ENCODE results near the gene ESF1.
"Not testable (repeated sequence)": the region's sequence is repeated elsewhere in the genome, so short reads cannot be mapped to it uniquely, and the experiment has no call there.

Gene ESF1

DNA sequence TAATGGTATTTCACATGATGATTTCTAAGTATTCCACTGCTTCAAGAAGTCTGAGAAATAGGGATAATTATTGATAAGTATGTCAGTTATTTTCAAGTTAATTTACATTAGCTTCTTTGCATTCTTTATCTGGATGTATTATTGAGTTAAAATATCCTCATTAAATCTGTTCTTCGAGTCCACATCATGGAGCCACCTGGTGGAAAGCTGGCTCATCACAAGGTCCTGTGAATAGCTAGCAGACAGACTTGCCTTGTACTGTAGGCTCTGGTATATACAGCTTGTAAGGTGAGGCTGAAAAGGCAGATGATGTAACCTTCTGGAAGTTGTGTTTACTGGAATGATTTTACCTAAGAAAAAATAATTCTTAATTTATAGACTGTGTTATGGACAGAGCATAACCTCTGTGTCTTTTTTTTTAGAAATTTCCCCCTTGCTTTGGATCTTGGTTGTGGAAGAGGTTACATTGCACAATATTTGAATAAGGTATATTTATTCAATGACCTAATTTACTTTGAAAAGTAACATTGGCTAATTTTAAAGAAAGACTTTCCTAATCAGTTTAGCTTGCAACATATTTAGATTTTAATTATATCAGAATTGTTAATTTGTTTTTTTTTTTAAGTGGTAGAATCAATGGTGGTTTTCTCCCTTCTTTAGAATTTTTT, 3.6 kb upstream of the ESF1 start:
- no peak for DNase-seq (ENCODE audit: low read depth)

DNA sequence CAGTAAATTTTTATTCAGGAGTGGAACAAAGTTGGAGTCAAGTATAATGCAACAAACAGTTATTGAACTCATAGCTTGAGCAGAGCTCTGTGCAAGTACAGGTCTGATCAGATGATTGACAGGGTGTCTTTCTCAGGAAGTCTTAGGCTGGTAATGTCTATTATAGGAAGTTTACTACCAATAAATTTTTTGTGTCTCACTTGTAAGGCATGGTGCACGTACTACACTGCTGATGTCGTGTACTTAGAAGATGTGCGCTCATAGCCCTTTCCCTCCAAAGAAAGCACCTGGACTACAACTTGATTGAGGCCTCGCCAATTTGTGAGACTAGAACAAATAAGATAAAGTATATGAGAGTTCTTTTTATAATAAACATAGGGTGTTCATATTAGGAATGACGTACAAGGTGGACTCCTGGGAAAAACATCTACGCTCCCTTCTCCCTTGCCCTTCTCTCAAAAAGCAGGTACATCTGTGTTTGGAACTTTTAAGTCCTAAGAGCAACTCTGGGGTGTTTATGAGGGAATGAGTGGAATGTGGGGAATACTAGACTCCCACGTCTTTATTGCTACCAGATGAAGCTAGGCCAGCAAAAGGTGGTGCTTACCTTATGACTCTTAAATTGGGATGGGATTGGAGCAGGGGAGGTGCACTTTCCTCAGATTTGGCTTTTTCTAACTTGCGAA, 1.6 kb upstream of the ESF1 start:
- DNase-seq (ENCODE audit: low read depth): no peak

DNA sequence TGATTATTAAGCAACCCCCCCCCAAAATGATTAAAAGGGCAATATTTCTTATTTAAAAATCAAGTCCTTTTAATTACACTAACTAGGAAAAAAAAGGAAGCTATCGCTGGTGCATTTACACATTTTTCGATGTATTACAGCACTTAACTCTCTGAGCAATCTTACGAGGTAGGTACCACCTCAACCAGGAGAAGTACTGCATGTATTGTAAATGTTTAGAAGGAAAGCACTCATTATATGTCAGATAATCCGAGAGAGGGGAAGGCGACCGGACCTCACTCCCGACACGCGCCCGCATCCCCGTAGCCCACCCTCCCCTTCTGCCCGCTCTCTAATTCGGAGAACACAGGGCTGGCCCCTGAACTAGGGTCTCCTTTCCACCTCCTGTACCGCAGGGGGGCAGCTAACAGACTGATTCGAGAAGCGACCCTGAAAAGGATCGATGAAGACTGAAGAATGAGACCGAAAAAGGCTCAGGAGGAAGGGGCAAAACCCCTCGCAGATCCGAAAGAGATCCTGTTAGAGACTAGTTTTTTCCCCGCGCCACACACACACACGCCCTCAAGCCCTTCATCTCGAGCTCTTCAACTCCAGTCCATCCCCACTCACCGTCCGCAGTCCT, 337 bp downstream of the ESF1 start:
- DNase-seq (ENCODE audit: low read depth): no peak

DNA sequence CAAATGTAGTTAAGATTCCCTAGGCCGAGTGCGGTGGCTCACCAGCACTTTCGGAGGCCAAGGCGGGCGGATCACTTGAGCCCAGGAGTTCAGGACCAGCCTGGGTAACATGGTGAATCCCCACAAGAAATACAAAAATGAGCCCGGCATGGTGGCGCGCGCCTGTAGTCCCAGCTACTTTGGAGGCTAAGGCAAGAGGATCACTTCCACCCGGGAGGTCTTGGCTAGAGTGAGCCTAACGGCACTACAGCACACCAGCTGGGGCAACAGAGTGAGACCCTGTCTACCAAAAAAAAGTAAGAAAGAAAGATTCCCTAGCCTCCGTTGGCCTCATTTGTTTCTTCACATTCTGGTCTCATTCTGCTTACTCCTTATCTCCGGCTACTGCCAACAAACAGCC, 1.2 kb downstream of the ESF1 start:
- no peak for DNase-seq (ENCODE audit: low read depth)

DNA sequence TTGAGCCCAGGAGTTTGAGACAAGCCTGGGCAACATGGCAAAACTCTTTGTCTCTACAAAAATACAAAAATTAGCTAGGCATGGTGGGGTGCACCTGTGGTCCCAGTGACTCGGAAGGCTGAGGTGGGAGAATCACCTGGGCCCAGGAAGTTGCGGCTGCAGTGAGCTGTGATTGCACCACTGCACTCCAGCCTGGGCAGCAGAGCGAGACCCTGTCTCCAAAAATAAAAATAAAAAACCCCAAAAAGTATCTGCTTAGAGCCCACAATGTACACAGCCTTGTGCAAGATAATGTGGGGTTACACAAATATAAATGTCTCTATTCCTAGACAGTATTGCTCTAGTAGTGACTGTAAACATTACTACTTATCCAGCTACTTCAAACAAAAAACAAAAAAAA, 5.9 kb downstream of the ESF1 start:
- no peak for DNase-seq (ENCODE audit: low read depth)

DNA sequence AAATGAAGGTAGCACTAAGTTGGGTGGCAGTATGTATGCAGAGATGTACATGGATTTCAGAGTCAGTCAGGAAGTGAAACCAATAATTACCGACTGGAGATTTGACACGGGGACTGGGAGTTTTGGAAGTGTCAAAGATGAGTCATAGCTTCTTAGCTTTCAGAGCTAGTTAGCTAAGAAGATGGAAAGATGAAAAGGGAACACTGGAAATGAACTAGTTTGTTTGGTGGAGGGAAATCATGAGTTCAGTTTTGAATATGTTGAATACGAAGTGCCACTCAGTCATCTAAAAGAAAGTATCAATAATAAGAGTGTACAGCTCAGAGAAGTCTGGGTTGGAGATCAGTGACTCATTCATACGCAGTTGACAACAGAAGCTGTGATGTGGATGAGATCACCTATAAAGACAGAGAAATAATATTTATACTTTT, 7.5 kb downstream of the ESF1 start:
- DNase-seq (ENCODE audit: low read depth): no peak

DNA sequence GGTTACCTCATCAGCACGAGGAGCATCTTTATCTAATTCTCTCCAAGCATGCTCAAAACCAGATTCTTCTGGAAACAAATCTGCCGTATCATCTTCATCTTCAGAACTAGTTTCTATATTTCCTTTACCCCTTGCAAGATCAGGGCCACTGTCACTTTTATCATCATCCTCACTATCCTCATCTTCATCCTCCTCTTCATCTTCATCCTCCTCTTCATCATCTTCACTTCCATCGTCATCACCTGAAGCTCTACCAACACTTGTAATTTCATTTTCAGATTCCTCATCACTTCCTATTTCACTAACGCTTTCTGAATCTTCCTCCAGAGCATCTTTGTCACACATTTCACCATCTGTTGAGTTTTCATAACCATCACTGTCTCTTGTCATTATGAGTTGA, 8.9 kb downstream of the ESF1 start:
- DNase-seq (ENCODE audit: low read depth): no peak

DNA sequence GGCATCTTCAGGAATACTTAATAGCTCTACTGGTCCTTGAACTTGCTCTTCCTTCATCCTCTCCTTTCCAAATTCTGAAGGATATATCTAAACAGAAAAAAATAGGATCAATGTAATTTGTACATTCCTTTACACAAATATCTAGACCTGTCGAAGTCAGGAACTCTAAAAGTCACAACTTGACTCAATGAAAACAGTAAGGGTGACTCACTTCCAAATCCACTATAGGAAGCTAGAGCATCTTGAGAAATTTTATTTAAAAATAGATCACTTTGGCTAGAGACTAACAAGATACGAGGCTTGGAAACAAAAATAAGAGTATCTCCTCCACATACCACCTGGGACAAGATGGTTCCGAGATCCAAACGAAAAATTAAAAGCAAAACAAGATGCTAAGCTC, 12.2 kb downstream of the ESF1 start:
- no peak for DNase-seq (ENCODE audit: low read depth)

DNA sequence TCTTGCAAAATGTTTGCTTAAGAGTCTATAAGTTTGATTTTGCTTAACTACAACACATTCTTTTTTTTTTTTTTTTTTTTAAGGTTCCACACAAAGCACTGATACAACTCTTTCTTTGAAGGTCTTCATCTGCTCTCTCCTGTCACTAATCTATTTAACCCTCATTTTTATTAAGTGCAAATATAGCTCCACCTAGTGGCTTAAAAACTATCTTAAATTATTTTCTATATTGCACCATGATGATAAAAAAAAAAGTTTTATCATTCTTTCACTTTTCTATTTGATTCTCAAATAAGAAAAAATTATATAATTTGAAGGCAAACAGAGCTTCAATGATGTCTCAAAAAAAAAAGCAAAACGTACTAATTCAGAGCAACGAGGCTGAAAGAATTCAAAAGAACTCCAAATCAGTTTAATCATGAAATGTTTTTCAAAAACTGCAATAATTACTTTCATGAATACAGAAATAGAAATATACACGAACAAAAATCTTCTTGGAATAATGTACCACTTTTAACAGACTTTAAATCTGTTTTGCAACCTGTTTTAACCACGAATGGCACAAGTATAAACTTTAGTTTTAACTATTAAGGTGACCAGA, 12.8 kb downstream of the ESF1 start:
- DNase-seq (ENCODE audit: low read depth): no peak

DNA sequence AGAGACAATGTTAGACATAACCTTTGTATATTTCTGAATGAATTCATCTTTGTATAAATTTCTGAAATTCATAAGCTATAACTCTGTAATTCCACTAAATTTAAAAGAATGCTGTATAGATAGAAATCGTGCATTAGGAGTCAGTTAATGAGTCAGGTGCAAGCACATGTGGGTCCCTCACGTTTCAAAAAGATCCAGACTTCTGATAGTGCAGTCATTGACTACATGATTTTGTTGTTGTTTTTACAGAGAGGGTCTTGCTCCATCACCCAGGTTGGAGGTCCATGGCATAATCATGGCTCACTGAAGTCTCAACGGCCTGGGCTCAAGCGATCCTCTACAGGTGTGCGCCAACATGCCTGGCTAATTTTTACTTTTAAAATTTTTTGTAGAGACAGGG, 14.6 kb downstream of the ESF1 start:
- no peak for DNase-seq (ENCODE audit: low read depth)

DNA sequence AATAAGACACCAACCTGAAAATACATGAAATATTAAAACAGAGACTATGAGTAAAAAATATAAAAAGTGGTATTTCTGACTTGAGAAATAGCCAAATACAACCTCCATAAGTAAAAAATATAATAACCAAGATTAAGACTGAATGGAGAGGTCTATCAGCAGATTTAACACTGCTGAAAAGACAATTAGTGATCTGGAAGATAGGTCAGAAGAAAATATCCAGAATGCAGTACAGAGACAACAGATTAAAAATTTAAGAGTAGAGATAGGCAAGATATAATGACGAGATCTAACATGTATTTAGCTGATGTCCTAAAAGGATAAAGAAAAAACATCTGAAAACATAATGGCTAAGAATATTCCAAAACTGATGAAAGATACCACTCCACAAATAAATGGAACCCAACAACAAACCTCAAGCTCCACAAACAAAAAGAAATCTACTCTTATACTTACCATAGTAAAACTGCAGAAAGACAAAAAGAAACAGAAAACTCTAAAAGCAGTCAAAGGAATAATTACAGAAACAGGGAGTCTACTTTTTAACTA, 18.8 kb downstream of the ESF1 start:
- DNase-seq (ENCODE audit: low read depth): no peak

DNA sequence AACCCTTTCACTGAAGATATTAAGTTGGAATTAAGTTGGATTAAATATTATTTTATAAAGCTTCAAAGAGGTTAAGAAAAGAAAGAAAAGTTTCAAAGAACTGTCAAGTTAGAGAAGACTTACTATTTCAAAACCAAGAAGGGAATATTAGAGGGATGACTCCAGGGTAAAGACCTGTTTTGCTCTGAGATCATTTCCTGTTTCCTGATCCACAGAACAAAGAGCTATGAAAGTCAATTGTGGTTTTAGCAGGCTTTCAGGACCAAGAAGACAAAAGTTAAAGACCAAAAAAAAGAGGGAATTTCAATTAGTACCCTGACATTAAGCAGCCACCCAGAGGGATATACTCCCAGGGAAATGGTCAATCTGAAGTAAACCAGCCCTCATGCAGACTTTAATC, 19.4 kb downstream of the ESF1 start:
- DNase-seq (ENCODE audit: low read depth): no peak

DNA sequence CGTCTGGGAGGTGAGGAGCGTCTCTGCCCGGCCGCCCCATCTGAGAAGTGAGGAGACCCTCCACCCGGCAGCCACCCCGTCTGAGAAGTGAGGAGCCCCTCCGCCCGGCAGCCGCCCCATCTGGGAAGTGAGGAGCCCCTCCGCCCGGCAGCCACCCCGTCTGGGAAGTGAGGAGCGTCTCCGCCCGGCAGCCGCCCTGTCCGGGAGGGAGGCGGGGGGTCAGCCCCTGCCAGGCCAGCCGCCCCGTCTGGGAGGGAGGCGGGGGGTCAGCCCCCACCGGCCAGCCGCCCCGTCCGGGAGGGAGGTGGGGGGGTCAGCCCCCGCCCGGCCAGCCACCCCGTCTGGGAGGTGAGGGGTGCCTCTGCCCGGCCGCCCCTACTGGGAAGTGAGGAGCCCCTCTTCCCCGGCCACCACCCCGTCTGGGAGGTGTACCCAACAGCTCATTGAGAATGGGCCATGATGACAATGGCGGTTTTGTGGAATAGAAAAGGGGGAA, 24.2 kb downstream of the ESF1 start:
- DNase-seq (ENCODE audit: low read depth): not testable (repeated sequence)

DNA sequence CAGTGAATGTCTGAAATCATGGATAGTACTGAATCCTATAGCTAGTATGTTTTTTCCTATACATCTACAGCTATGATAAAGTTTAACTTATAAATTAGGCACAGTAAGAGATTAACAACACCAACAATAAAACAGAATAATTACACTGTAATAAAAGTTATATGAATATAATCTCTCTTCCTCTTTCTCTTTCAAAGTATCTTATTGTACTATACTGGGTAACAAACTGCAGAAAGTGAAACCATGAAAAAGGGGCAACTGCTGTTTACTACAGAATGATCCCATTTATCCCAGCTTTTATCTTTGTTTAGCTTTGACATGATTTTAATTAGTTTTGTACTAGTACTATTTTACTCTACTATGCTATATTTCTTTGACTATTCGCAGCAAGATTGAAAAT, 25.8 kb downstream of the ESF1 start:
- no peak for DNase-seq (ENCODE audit: low read depth)

DNA sequence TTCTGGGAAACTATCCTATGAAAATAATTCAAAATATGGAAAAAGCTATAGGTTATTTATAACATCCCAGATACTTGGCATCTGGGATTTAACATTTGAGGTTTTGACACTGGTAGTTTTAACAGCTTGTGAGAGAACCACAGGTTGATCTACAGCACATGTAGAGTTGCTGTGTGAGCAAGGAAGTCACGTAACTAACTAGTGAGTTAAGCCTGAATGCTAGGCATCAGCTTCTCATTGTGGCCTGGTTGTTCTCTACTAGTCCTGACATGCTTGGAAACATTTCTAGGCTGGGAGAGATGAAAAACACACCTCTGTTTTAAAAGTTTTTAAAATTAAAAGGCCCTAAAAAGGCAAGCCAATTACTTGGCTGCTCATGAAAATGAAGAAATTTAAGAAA, 28.2 kb downstream of the ESF1 start:
- DNase-seq (ENCODE audit: low read depth): no peak

DNA sequence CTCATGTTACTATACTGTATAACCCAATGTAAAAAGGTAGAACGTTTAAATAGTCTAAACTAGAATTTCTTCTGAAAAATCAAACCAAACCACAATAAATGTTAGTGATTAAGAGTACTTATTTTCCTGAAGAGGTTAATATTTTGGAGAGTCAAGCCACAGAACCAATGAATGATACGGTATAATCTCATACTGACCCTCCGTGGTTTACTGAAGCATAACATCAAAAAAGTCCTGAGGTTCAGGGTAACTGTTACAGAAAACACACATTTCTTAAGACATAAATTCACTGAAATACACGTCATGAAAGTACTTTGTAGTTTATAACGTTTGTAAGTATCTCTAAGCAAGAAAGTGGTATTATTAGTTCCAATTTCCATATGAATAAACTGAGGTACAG, 28.9 kb downstream of the ESF1 start:
- DNase-seq (ENCODE audit: low read depth): no peak

DNA sequence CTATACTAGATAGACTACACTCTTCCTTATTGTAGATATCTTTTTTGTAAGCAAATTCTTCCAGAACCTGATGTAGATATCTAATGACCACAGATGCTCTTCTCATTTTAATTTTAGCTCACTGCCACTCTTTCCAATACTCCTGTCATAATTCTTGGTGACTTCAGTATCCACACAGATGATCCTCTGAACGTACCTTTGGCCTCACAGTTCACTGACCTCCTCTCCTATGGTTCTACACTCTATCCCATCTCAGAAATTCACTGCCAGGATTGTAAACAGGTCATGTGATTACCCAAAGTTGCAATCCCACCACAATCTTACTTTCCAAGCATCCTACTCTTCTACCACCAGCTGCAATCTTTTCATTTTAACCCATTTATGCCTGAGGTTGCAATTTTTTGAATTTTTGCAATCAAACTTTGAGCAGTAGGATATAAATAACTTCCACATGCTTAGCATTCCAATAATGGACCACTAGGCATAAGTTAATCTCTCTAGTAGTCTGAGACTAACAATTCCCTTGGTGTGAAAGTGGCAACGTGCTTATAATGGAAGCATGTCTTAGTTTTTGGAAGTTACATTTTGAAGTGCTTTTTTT, 31.2 kb downstream of the ESF1 start:
- no peak for DNase-seq (ENCODE audit: low read depth)

DNA sequence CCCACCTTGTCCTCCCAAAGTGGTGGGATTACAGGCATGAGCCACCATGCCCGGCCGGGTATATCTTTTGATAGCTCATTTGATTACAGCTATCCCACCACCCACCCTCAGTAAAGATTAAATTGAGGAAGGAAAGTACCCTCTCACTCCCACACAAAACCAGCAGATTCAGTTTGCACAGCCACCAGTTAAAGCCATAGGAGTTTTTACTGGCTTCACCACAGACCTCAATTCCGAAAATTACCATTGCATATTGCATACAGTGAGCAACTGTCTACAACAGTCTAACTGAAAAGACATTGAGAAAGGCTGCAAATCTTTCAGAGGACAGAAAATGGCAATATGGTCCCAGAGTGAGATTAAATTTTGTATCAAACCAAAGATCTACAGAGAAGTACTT, 34.9 kb downstream of the ESF1 start:
- no peak for DNase-seq (ENCODE audit: low read depth)

DNA sequence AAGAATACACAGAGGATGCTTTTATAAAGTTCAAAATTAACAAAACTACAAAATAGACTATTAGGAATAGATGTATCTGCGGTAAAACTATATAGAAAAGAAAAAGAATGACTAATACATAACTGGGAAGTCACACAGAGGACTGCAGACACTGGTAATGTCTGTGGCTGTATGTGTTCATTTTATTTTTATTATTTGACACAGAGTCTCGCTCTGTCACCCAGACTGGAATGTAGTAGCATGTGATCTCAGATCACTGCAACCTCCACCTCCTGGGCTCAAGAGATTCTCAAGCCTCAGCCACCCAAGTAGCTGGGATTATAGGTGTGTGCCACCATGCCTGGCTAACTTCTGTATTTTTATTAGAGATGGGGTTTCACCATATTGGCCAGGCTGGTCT, 38.9 kb downstream of the ESF1 start:
- DNase-seq (ENCODE audit: low read depth): no peak

DNA sequence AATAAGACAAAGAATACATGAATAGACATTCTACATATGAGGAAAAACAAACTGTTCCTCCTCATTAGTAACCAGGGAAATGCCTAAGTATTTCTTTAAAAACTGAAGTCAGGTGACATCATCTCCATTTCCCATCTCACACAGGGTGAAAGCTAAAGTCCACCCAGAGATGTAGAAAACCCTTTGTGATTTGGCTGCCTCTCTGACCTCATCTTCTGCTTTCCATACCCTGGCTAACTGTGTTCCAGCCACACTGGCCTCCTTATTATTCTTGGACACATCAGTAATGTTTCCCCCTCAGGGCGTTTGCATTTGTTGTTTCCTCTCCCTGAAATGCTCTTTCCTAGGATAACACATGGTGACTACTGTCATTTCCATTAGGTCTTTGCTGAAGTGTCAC, 40.4 kb downstream of the ESF1 start:
- DNase-seq (ENCODE audit: low read depth): no peak

DNA sequence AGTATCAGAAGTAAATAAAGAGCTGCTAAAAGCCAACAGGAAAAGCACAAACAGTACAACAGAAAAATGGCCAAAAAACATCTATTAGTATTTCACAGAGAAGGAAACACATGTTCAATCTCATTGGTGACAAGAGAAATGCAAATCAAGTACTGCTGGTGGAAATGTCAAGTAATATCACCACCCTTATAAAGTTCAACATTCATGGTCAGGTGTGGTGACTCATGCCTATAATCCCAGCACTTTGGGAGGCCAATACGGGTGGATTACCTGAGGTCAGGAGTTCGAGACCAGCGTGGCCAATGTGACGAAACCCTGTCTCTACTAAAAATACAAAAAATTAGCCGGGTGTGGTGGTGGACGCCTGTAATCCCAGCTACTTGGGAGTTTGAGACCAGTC, 42.8 kb downstream of the ESF1 start:
- no peak for DNase-seq (ENCODE audit: low read depth)
